HG03175 (cell line): Measurements from ENCODE around the gene KIF16B.

Experiments
- ATAC-seq: cut with Tn5 transposase; IDR thresholded peaks from one replicate; pipeline ENCODE4 v1.9.1; 2021; ENCODE audit warnings: mild to moderate bottlenecking, moderate library complexity; ENCODE audit not compliant: unreplicated experiment

The KIF16B gene

GRCh38 chr20:16407251-16408067, 165.8 kb downstream of the KIF16B start:
- ATAC-seq = no peak

- ATAC-seq = no peak
Measured at GRCh38 chr20:16405254-16405653, 168.0 kb downstream of the KIF16B start.

- no peak for ATAC-seq
Measured at GRCh38 chr20:16404640-16405039, 168.6 kb downstream of the KIF16B start.

- no peak for ATAC-seq
Measured at GRCh38 chr20:16404171-16404570, 169.1 kb downstream of the KIF16B start.

- no peak for ATAC-seq
Measured at GRCh38 chr20:16400234-16400633, 173.0 kb downstream of the KIF16B start.

GRCh38 chr20:16399801-16400200, 173.4 kb downstream of the KIF16B start:
- ATAC-seq = no peak

- ATAC-seq = no peak
Measured at GRCh38 chr20:16397086-16397485, 176.2 kb downstream of the KIF16B start.

GRCh38 chr20:16395366-16395765, 177.9 kb downstream of the KIF16B start:
- no peak for ATAC-seq

- no peak for ATAC-seq
Measured at GRCh38 chr20:16394784-16395183, 178.5 kb downstream of the KIF16B start.

GRCh38 chr20:16393836-16394235, 179.4 kb downstream of the KIF16B start:
- no peak for ATAC-seq

GRCh38 chr20:16393297-16393696, 180.0 kb downstream of the KIF16B start:
- no peak for ATAC-seq

- ATAC-seq = peak; percentile 95
Measured at GRCh38 chr20:16392346-16392745, 180.9 kb downstream of the KIF16B start.

GRCh38 chr20:16390991-16391390, 182.3 kb downstream of the KIF16B start:
- ATAC-seq = no peak

GRCh38 chr20:16388731-16389130, 184.5 kb downstream of the KIF16B start:
- ATAC-seq = no peak

- no peak for ATAC-seq
Measured at GRCh38 chr20:16387666-16388065, 185.6 kb downstream of the KIF16B start.

- ATAC-seq = no peak
Measured at GRCh38 chr20:16385891-16386290, 187.4 kb downstream of the KIF16B start.

- ATAC-seq = no peak
Measured at GRCh38 chr20:16385462-16385861, 187.8 kb downstream of the KIF16B start.

GRCh38 chr20:16381444-16381843, 191.8 kb downstream of the KIF16B start:
- no peak for ATAC-seq

GRCh38 chr20:16378712-16379370, 194.4 kb downstream of the KIF16B start:
- ATAC-seq = no peak

- no peak for ATAC-seq
Measured at GRCh38 chr20:16378122-16378521, 195.1 kb downstream of the KIF16B start.

GRCh38 chr20:16369441-16369840, 203.8 kb downstream of the KIF16B start:
- ATAC-seq = no peak

- ATAC-seq = no peak
Measured at GRCh38 chr20:16368645-16369292, 204.5 kb downstream of the KIF16B start.
